ENCODE measurements around the gene CAMKMT. TPM values are rescaled to one million over a fixed set of nuclear protein-coding genes. Genes with fewer than 3 reads are reported as not detected.

CAMKMT gene
- total RNA-seq, 2 experiments from 2014 or later, result 25.7 to 27.4 TPM

DNA sequence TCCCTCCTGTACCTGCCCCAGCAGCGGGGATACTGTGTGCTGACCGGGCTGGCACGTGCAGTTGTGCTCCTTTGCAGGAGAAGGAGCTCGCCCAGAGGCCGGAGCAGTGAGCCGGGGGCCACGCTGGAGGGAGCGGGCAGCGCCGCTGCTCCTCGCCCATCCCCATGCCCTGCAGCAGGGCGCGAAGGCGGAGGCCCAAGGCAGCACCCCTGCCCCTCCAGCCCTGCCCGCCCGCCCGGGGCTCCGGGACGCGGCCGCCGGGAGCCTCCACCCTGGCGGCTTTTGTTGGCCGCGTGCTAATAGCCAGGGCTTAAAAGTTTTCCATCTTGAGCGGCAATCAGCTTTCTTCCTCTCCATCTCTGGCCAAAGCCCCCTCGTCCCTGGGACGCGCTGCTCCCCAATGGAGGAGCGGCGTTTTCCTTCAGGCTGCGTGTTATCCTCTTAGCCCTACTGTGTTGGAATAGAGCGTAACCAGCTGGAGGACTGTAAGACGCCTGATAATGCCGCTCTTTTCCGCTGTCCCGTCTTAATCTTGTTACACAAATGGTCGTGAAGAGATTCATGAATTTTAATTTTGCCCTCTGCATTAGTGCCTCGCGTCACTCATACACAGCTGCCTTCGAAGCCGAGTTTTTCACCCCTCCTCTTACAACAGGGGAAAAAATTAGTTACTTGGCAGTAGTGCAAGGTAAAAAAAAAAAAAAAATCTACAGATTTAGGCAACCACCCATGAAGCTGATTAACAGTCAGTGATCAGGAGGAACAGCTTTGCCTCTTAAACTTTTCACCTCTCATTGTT, 406.9 kb downstream of the CAMKMT start:
- CTCF ChIA-PET (ENCODE audit: unreplicated experiment), result no interaction called here
- Histone ChIP-seq H2AFZ (ENCODE audit: low read length) (no peak overlapping the region), H3K4me2 (ENCODE audit: low read length) (no peak overlapping the region)

DNA sequence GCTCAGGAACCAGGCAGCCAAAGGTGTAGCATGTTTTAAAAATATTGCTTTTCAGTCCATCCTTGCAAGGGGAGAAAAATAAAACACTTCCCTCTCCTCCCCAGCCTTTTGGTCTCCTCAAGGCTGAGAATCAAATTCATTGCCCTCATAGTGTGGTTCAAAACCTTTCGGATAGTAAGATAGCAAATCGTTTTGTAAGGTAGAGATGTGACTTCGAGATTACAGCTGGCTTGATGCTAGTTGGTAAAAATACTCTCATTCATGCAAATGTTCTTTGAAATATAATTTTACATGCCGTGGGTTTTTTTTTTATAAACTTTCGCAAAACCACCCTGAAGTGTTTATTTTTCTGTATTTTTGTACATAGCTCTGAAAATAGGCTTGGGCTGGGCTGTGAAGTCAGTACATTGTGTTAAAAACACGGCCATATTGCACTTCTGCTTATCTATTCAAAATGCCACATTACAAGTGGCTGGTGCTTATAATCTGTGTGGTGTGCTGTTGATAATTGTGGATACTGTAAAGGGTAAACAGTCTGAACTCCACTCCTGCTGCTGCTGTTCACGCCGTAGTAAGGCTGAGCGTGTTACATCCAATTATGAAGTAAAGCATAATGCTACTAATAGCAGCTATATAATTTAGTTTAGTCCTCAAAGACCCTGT, 407.7 kb downstream of the CAMKMT start:
- no peaks in the 10 kb centered on the region for H3K36me3 ChIP-seq (ENCODE audit: insufficient read depth, low read length)
- no peak for DNase-seq (ENCODE audit: low spot score)
- no peaks in the 10 kb centered on the region for H3K9me2 ChIP-seq (ENCODE audit: insufficient read depth, low read length)
- no peak overlapping the region for H3K27ac ChIP-seq (ENCODE audit: low read depth, low read length, poor library complexity, severe bottlenecking)
- no peaks in the 10 kb centered on the region for H4K20me1 ChIP-seq (ENCODE audit: insufficient read depth, low read length)
- H2AFZ ChIP-seq (ENCODE audit: low read length), result no peak overlapping the region
- no peaks in the 10 kb centered on the region for H3K4me1 ChIP-seq (ENCODE audit: insufficient read depth, low read length, poor library complexity, severe bottlenecking)
- no peak overlapping the region for H3K4me3 ChIP-seq (ENCODE audit: low read depth, low read length, poor library complexity, severe bottlenecking)
- CTCF ChIA-PET (ENCODE audit: unreplicated experiment), result no interaction called here
- H3K4me2 ChIP-seq (ENCODE audit: low read length), result no peak overlapping the region
- BruUV-seq (replicated peaks), result no TSS peak
- intact Hi-C loops (cut with micrococcal nuclease; ENCODE audit: unreplicated experiment), result loop anchor here (2.0 kb wide), 1 partner anchor 185 kb away; no protein-coding TSS in a partner anchor
- no peaks in the 10 kb centered on the region for H3K79me2 ChIP-seq (ENCODE audit: insufficient read depth, low read depth, low read length)
- POLR2A ChIA-PET, result interaction anchor here (0.7 to 0.9 kb wide), 2 partner anchors 10 to 153 kb away, joined by 3 read pairs; no protein-coding TSS in a partner anchor
- TF ChIP-seq, protein P1, sequence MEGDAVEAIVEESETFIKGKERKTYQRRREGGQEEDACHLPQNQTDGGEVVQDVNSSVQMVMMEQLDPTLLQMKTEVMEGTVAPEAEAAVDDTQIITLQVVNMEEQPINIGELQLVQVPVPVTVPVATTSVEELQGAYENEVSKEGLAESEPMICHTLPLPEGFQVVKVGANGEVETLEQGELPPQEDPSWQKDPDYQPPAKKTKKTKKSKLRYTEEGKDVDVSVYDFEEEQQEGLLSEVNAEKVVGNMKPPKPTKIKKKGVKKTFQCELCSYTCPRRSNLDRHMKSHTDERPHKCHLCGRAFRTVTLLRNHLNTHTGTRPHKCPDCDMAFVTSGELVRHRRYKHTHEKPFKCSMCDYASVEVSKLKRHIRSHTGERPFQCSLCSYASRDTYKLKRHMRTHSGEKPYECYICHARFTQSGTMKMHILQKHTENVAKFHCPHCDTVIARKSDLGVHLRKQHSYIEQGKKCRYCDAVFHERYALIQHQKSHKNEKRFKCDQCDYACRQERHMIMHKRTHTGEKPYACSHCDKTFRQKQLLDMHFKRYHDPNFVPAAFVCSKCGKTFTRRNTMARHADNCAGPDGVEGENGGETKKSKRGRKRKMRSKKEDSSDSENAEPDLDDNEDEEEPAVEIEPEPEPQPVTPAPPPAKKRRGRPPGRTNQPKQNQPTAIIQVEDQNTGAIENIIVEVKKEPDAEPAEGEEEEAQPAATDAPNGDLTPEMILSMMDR (conservative IDR thresholded peaks at IDR 0.05; ENCODE audit: low read length), result no peak
- TF ChIP-seq EZH2phosphoT487 (IDR thresholded peaks at IDR 0.05; ENCODE audit: borderline replicate concordance, low read depth, low read length), result no peak
- H3K9me3 ChIP-seq (ENCODE audit: low read length), result no peaks in the 10 kb centered on the region

More for the DNA sequence above, 406.9 kb downstream of the CAMKMT start:
- intact Hi-C loops (cut with micrococcal nuclease; ENCODE audit: unreplicated experiment), result loop anchor here (2.0 kb wide), 1 partner anchor 186 kb away; no protein-coding TSS in a partner anchor
- no TSS peak for BruUV-seq (replicated peaks)
- POLR2A ChIA-PET, result interaction anchor here (0.9 kb wide), 1 partner anchor 11 kb away, joined by 3 read pairs; no protein-coding TSS in a partner anchor
- Histone ChIP-seq H3K27ac (ENCODE audit: low read depth, low read length, poor library complexity, severe bottlenecking) (no peak overlapping the region), H3K9me2 (ENCODE audit: insufficient read depth, low read length) (no peaks in the 10 kb centered on the region), H3K4me3 (ENCODE audit: low read depth, low read length, poor library complexity, severe bottlenecking) (no peak overlapping the region), H3K4me1 (ENCODE audit: insufficient read depth, low read length, poor library complexity, severe bottlenecking) (no peaks in the 10 kb centered on the region), H3K79me2 (ENCODE audit: insufficient read depth, low read depth, low read length) (no peaks in the 10 kb centered on the region), H3K9me3 (ENCODE audit: low read length) (no peaks in the 10 kb centered on the region), H3K36me3 (ENCODE audit: insufficient read depth, low read length) (no peaks in the 10 kb centered on the region), H4K20me1 (ENCODE audit: insufficient read depth, low read length) (no peaks in the 10 kb centered on the region)
- 0 out of 2 replicates have a peak, but pooled peaks have one; percentile 44 for TF ChIP-seq EZH2phosphoT487 (IDR thresholded peaks at IDR 0.05; ENCODE audit: borderline replicate concordance, low read depth, low read length)
- TF ChIP-seq, protein P1 (conservative IDR thresholded peaks at IDR 0.05; ENCODE audit: low read length), result no peak
- no peak for DNase-seq (ENCODE audit: low spot score)
